OCI-LY7 (cell line): ENCODE data around the gene CATSPERB.

Experiments used
- EZH2phosphoT487 ChIP-seq: fragments of 200-600 bp; sonication (generic); IDR thresholded peaks from 2 replicates; pipeline ENCODE4 v1.6.1; 2018; ENCODE audit warnings: low read depth, borderline replicate concordance, mild to moderate bottlenecking, mixed run types, antibody characterized with exemption, low read length, moderate library complexity, mixed read lengths
- TF ChIP-seq, protein P1 (sequence below): fragments of 200-600 bp; sonication (generic); conservative IDR thresholded peaks from 2 replicates; pipeline ENCODE4 v1.5.1; 2014; ENCODE audit warnings: mild to moderate bottlenecking, antibody characterized with exemption, low read length, moderate library complexity, mixed read lengths

GRCh38 chr14:91754819-91755218, 22.9 kb upstream of the CATSPERB start:
- TF ChIP-seq, protein P1, sequence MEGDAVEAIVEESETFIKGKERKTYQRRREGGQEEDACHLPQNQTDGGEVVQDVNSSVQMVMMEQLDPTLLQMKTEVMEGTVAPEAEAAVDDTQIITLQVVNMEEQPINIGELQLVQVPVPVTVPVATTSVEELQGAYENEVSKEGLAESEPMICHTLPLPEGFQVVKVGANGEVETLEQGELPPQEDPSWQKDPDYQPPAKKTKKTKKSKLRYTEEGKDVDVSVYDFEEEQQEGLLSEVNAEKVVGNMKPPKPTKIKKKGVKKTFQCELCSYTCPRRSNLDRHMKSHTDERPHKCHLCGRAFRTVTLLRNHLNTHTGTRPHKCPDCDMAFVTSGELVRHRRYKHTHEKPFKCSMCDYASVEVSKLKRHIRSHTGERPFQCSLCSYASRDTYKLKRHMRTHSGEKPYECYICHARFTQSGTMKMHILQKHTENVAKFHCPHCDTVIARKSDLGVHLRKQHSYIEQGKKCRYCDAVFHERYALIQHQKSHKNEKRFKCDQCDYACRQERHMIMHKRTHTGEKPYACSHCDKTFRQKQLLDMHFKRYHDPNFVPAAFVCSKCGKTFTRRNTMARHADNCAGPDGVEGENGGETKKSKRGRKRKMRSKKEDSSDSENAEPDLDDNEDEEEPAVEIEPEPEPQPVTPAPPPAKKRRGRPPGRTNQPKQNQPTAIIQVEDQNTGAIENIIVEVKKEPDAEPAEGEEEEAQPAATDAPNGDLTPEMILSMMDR = no peak
- TF ChIP-seq EZH2phosphoT487 = no peak
